Thyroid gland (tissue), 4 donors: ENCODE data around the gene PNKD. TPM values are rescaled to one million over a fixed set of nuclear protein-coding genes. Genes with fewer than 3 reads are reported as not detected.
"Not testable (repeated sequence)": the region's sequence is repeated elsewhere in the genome, so short reads cannot be mapped to it uniquely, and the experiment has no call there.

Source experiments
- DNase-seq, 2 donors: peaks; one replicate each; pipeline ENCODE4 v3.0.0-alpha.2; 2019
- H3K27ac ChIP-seq, 3 donors: fragments of 200-600 bp; sonication (generic); 1 replicate in 2 of 3; 2 replicates in 1 of 3; pipeline ENCODE4 v1.5.1; 2016 to 2019; ENCODE audit warnings: mild to moderate bottlenecking in 1 of 3, moderate library complexity in 1 of 3
- H3K27me3 ChIP-seq: fragments of 200-600 bp; sonication (generic); one replicate; pipeline ENCODE4 v1.5.1; 2019
- H3K36me3 ChIP-seq, 2 donors: fragments of 200-600 bp; sonication (generic); one replicate each; pipeline ENCODE4 v1.5.1; 2016 to 2019
- H3K4me1 ChIP-seq, 2 donors: fragments of 200-600 bp; sonication (generic); one replicate each; pipeline ENCODE4 v1.5.1; 2017 to 2019
- H3K4me3 ChIP-seq, 3 donors: fragments of 200-600 bp; sonication (generic); replicated peaks in 1 of 3; 1 replicate in 2 of 3; 2 replicates in 1 of 3; pipeline ENCODE4 v1.5.1; 2016; ENCODE audit warnings: mild to moderate bottlenecking in 1 of 3
- H3K9me3 ChIP-seq: fragments of 200-600 bp; sonication (generic); one replicate; pipeline ENCODE4 v1.5.1; 2017
- CTCF ChIP-seq, 6 experiments: fragments of 200-600 bp in 3 of 6; fragments of 450-650 bp in 3 of 6; sonication (generic) in 3 of 6; IDR thresholded peaks; one replicate each; pipeline ENCODE4 v1.5.1; 2016 to 2019; ENCODE audit warnings: antibody characterized with exemption in 6 of 6, mild to moderate bottlenecking in 2 of 6, inconsistent platforms in 1 of 6, moderate library complexity in 1 of 6
- POLR2A ChIP-seq, 2 donors: fragments of 450-650 bp; IDR thresholded peaks; one replicate each; pipeline ENCODE4 v1.6.1; 2017; ENCODE audit warnings: antibody characterized with exemption in 2 of 2, mild to moderate bottlenecking in 2 of 2, moderate library complexity in 1 of 2
- WGBS, 2 donors: methylation state at CpG; one replicate each; pipeline ENCODE4 v1.1.5; 2017; 5-methylcytosine and 5-hydroxymethylcytosine counted together
- intact Hi-C: fragments of 100-400 bp; cut with DNase I; formaldehyde crosslinking; loops from one replicate; pipeline ENCODE4 v1.15.1; 2023
- total RNA-seq, 4 donors: library from RNA; depleted of rRNA; stranded (reverse); fragments of >200 nt; gene quantifications; one replicate each; pipeline ENCODE4 v1.2.3, GENCODE V29; 2016

PNKD gene
- total RNA-seq, 4 donors from 2014 or later, result 57.0 to 110 (median 81.8) TPM

- Histone ChIP-seq H3K27me3 (no peaks in the 10 kb centered on the region), H3K36me3 (no peaks in the 10 kb centered on the region), H3K27ac (peak overlapping the region; percentile 39 to 59 (median 47)), H3K4me1 (peaks cover 24 to 33% of the 10 kb centered on the region in 2 donors), H3K4me3 (no peak overlapping the region), H3K9me3 (no peaks in the 10 kb centered on the region)
- intact Hi-C loops, result loop anchor here (5.0 kb wide), 1 partner anchor 91 kb away; no protein-coding TSS in a partner anchor
- WGBS, 2 donors, result 8 to 9% methylated on average over 9 of the region's 9 CpGs
- DNase-seq, result peak; percentile 90 to 93
- TF ChIP-seq CTCF (IDR thresholded peaks at IDR 0.05) (peak; percentile 92 to 99 (median 96)), POLR2A (IDR thresholded peaks at IDR 0.05) (no peak)
Measured at GRCh38 chr2:218301176-218301819, 31.0 kb downstream of the PNKD start.

GRCh38 chr2:218305383-218305782 is 35.1 kb downstream of the PNKD start:
- no peaks in the 10 kb centered on the region for H3K27me3 ChIP-seq
- no peaks in the 10 kb centered on the region for H3K36me3 ChIP-seq
- WGBS, 2 donors, result 73 to 80% methylated on average over 5 of the region's 5 CpGs
- no peak overlapping the region for H3K4me3 ChIP-seq
- TF ChIP-seq POLR2A (IDR thresholded peaks at IDR 0.05), result no peak
- no peaks in the 10 kb centered on the region for H3K9me3 ChIP-seq
- H3K27ac ChIP-seq, result no peak overlapping the region
- no peak for DNase-seq
- intact Hi-C loops, result no loop called here
- H3K4me1 ChIP-seq, result peaks cover 0 to 6% of the 10 kb centered on the region in 2 donors

GRCh38 chr2:218306184-218306920 is 36.0 kb downstream of the PNKD start:
- no peaks in the 10 kb centered on the region for H3K36me3 ChIP-seq
- WGBS, 2 donors, result 60 to 63% methylated on average over 9 of the region's 9 CpGs
- intact Hi-C loops, result no loop called here

GRCh38 chr2:218307415-218308090 is 37.2 kb downstream of the PNKD start:
- H3K27ac ChIP-seq, result no peak overlapping the region
- TF ChIP-seq CTCF (IDR thresholded peaks at IDR 0.05), result no peak
- no peak for TF ChIP-seq POLR2A (IDR thresholded peaks at IDR 0.05)
- 92 to 95% methylated on average over 6 of the region's 6 CpGs for WGBS, 2 donors
- H3K36me3 ChIP-seq, result no peaks in the 10 kb centered on the region
- intact Hi-C loops, result no loop called here
- no peaks in the 10 kb centered on the region for H3K4me1 ChIP-seq
- H3K4me3 ChIP-seq, result no peak overlapping the region
- no peaks in the 10 kb centered on the region for H3K9me3 ChIP-seq
- H3K27me3 ChIP-seq, result no peaks in the 10 kb centered on the region
- DNase-seq, result no peak

More at GRCh38 chr2:218306184-218306920, 36.0 kb downstream of the PNKD start:
- peak; percentile 66 to 68 for DNase-seq
- no peaks in the 10 kb centered on the region for H3K9me3 ChIP-seq
- H3K4me1 ChIP-seq, result peaks cover 0 to 3% of the 10 kb centered on the region in 2 donors
- H3K27me3 ChIP-seq, result no peaks in the 10 kb centered on the region
- H3K27ac ChIP-seq, result no peak overlapping the region
- TF ChIP-seq CTCF (IDR thresholded peaks at IDR 0.05), result no peak
- no peak for TF ChIP-seq POLR2A (IDR thresholded peaks at IDR 0.05)
- no peak overlapping the region for H3K4me3 ChIP-seq

- H3K36me3 ChIP-seq, result no peaks in the 10 kb centered on the region
- H3K9me3 ChIP-seq, result no peaks in the 10 kb centered on the region
- H3K4me3 ChIP-seq, result no peak overlapping the region
- no peaks in the 10 kb centered on the region for H3K27me3 ChIP-seq
- TF ChIP-seq CTCF (IDR thresholded peaks at IDR 0.05) (no peak), POLR2A (IDR thresholded peaks at IDR 0.05) (no peak)
- DNase-seq, result no peak
- no peaks in the 10 kb centered on the region for H3K4me1 ChIP-seq
- intact Hi-C loops, result no loop called here
- no peak overlapping the region for H3K27ac ChIP-seq
- WGBS, 2 donors, result 80 to 87% methylated on average over 11 of the region's 11 CpGs
Measured at GRCh38 chr2:218310853-218311540, 40.7 kb downstream of the PNKD start.

GRCh38 chr2:218311541-218312266 is 41.4 kb downstream of the PNKD start:
- not testable (repeated sequence) for H3K4me1 ChIP-seq, H3K4me3 ChIP-seq

More at GRCh38 chr2:218311541-218312266, 41.4 kb downstream of the PNKD start:
- intact Hi-C loops, DNase-seq, H3K27me3 ChIP-seq, H3K27ac ChIP-seq, H3K9me3 ChIP-seq, H3K36me3 ChIP-seq: not testable (repeated sequence)
- 85 to 89% methylated on average over 11 of the region's 11 CpGs for WGBS, 2 donors
